PFSK-1 (cell line): Measurements from ENCODE around the gene SEPTIN1.

Experiments used
- POLR2AphosphoS5 ChIP-seq: IDR thresholded peaks from 2 replicates; pipeline ENCODE4 v1.6.1; 2012; ENCODE audit warnings: low read depth, mild to moderate bottlenecking, control low read depth, low read length, moderate library complexity
- SIN3A ChIP-seq: IDR thresholded peaks from 2 replicates; pipeline ENCODE4 v1.6.1; 2012; ENCODE audit warnings: mild to moderate bottlenecking, low read length, moderate library complexity, borderline replicate concordance; ENCODE audit not compliant: insufficient read depth
- TAF1 ChIP-seq: IDR thresholded peaks from 2 replicates; pipeline ENCODE4 v1.6.1; 2012; ENCODE audit warnings: low read length, control low read depth, borderline replicate concordance; ENCODE audit not compliant: insufficient read depth
- TF ChIP-seq, protein P1 (sequence below), 2 experiments: IDR thresholded peaks; 2 replicates each; pipeline versions ENCODE4 v1.6.1 to v1.8.0; 2011 to 2012; ENCODE audit warnings: low read depth in 2 of 2, low read length in 2 of 2, control low read depth in 1 of 2, inconsistent platforms in 1 of 2, mild to moderate bottlenecking in 1 of 2, moderate library complexity in 1 of 2; ENCODE audit not compliant: insufficient read depth in 1 of 2

DNA sequence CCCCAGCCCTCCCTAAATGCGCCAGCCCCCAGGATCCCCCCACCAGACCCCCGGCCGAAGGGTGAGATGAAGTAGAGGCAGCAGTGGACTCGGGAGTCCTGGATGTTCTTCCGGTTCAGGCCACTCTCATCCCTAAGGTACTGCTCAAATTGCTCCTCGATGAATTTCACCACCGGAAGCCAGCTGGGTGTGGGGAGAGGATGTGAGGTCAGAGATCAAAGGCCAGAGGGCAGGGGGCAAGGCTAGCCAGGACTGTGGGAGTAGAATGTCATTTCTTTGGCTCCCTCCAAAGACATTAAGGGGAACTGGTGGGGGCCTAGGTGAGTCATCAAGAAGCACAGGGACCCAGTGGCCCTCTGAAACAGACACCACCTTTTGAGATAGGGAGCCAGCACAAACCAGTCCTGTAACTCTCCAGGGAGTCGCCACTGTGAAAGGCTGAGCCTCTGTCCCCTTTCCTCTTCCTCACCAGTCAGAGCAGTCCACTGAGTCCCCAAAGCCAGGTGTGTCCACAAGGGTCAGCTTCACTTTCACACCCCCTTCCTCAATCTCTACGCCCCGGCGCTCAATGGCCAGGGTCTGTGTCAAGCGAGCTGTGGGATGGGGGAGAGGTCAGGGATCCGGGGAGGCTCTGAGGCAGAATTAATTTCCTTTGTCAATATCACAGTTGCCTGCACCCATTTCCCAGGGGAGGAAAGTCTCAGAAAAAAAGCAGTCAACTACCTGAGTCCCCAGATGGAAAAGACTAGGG is 895 bp downstream of the SEPTIN1 start:
- 0 out of 2 replicates have a peak, but pooled peaks have one; percentile 27 for TF ChIP-seq POLR2AphosphoS5
- TF ChIP-seq, protein P1, sequence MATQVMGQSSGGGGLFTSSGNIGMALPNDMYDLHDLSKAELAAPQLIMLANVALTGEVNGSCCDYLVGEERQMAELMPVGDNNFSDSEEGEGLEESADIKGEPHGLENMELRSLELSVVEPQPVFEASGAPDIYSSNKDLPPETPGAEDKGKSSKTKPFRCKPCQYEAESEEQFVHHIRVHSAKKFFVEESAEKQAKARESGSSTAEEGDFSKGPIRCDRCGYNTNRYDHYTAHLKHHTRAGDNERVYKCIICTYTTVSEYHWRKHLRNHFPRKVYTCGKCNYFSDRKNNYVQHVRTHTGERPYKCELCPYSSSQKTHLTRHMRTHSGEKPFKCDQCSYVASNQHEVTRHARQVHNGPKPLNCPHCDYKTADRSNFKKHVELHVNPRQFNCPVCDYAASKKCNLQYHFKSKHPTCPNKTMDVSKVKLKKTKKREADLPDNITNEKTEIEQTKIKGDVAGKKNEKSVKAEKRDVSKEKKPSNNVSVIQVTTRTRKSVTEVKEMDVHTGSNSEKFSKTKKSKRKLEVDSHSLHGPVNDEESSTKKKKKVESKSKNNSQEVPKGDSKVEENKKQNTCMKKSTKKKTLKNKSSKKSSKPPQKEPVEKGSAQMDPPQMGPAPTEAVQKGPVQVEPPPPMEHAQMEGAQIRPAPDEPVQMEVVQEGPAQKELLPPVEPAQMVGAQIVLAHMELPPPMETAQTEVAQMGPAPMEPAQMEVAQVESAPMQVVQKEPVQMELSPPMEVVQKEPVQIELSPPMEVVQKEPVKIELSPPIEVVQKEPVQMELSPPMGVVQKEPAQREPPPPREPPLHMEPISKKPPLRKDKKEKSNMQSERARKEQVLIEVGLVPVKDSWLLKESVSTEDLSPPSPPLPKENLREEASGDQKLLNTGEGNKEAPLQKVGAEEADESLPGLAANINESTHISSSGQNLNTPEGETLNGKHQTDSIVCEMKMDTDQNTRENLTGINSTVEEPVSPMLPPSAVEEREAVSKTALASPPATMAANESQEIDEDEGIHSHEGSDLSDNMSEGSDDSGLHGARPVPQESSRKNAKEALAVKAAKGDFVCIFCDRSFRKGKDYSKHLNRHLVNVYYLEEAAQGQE (IDR thresholded peaks at IDR 0.05; ENCODE audit: insufficient read depth in 1 of 2, low read depth in 2 of 2, low read length in 2 of 2), result no peak
- TF ChIP-seq SIN3A, result no peak
- TF ChIP-seq TAF1, result no peak
